ENCODE measurements around the gene LRFN3. TPM values are rescaled to one million over a fixed set of nuclear protein-coding genes. Genes with fewer than 3 reads are reported as not detected.
"Not testable (repeated sequence)": the region's sequence is repeated elsewhere in the genome, so short reads cannot be mapped to it uniquely, and the experiment has no call there.

LRFN3 gene
- total RNA-seq (2012; rRNA removed), result 2.5 and 4.4 TPM in 2 replicates

- H3K4me1 ChIP-seq (ENCODE audit: control insufficient read depth, insufficient read depth, low read length), result peaks cover 28% of the 10 kb centered on the region
- H3K4me3 ChIP-seq (ENCODE audit: low read length), result peak within 1 kb of the TSS; percentile 78
- no peaks in the 10 kb centered on the region for H3K27me3 ChIP-seq (ENCODE audit: control insufficient read depth, insufficient read depth, low read length)
- H3K36me3 ChIP-seq (ENCODE audit: insufficient read depth, low read length), result peaks cover 7% of the 10 kb centered on the region
- peak within 1 kb of the TSS; percentile 88 for H3K4me2 ChIP-seq (ENCODE audit: low read length)
- H3K9ac ChIP-seq (ENCODE audit: low read depth, low read length), result peak within 1 kb of the TSS; percentile 84
- H3K9me3 ChIP-seq (replicated peaks; ENCODE audit: low read length), result no peaks in the 10 kb centered on the region
Observed at GRCh38 chr19:35935911-35936737, at the start of gene LRFN3. Gene LRFN3 (plus strand): TSS chr19:35936374. CDS start chr19:35939426, 3,052 bp downstream.

GRCh38 chr19:35887197-35887596, 49.0 kb upstream of the LRFN3 start:
- H3K36me3 ChIP-seq (ENCODE audit: insufficient read depth, low read length), result peaks cover 33% of the 10 kb centered on the region
- H3K9me3 ChIP-seq (replicated peaks; ENCODE audit: low read length), result no peaks in the 10 kb centered on the region
- H3K4me3 ChIP-seq (ENCODE audit: low read length), result no peak overlapping the region
- no peaks in the 10 kb centered on the region for H3K27me3 ChIP-seq (ENCODE audit: control insufficient read depth, insufficient read depth, low read length)
- H3K4me2 ChIP-seq (ENCODE audit: low read length), result no peak overlapping the region
- H3K9ac ChIP-seq (ENCODE audit: low read depth, low read length), result no peak overlapping the region
- H3K4me1 ChIP-seq (ENCODE audit: control insufficient read depth, insufficient read depth, low read length), result no peaks in the 10 kb centered on the region

- Histone ChIP-seq H3K4me3 (ENCODE audit: low read length) (no peak overlapping the region), H3K9me3 (replicated peaks; ENCODE audit: low read length) (no peaks in the 10 kb centered on the region), H3K36me3 (ENCODE audit: insufficient read depth, low read length) (peaks cover 42% of the 10 kb centered on the region), H3K9ac (ENCODE audit: low read depth, low read length) (no peak overlapping the region), H3K27me3 (ENCODE audit: control insufficient read depth, insufficient read depth, low read length) (no peaks in the 10 kb centered on the region), H3K4me1 (ENCODE audit: control insufficient read depth, insufficient read depth, low read length) (no peaks in the 10 kb centered on the region), H3K4me2 (ENCODE audit: low read length) (no peak overlapping the region)
Observed at GRCh38 chr19:35888398-35888797, 47.8 kb upstream of the LRFN3 start.

DNA sequence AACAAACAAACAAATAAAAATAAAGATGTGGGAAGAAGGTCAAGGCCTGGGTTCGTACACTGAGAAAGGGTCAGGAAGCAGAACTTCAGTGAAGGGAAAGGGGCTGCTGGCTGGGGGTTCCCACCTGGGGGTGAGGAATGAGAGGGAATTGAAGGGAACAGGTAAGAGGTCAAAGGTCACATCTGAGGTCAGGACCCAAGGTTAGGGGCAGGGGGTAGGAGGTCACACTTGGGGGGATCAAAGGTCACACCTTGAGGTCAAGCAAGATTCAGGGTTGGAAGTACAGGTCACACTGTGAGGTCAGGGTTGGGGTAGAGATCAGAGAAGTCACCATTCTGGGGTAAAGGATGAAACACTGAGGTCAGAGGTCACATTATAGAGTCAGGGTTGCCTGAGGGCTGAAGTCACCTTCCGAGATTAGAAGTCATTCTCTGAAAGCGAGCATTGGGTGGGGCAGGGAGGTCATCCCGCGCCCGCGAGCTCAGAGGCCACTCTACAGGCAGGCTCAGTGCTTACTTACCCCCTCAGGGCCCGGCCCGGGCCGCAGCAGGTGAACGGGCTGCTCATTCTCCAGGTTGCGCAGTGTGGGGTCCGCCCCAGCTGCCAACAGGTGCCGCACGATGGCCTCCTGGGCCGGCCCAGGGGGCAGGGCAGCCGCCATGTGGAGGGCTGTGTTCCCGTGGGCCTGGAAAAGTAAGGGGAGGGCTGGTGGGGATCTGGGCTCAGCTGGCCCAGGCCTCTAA, 46.6 kb upstream of the LRFN3 start:
- peaks cover 46% of the 10 kb centered on the region for H3K36me3 ChIP-seq (ENCODE audit: insufficient read depth, low read length)
- no peak overlapping the region for H3K4me3 ChIP-seq (ENCODE audit: low read length)
- H3K9me3 ChIP-seq (replicated peaks; ENCODE audit: low read length), result no peaks in the 10 kb centered on the region
- H3K9ac ChIP-seq (ENCODE audit: low read depth, low read length), result no peak overlapping the region
- no peak overlapping the region for H3K4me2 ChIP-seq (ENCODE audit: low read length)
- no peaks in the 10 kb centered on the region for H3K4me1 ChIP-seq (ENCODE audit: control insufficient read depth, insufficient read depth, low read length)
- no peaks in the 10 kb centered on the region for H3K27me3 ChIP-seq (ENCODE audit: control insufficient read depth, insufficient read depth, low read length)

DNA sequence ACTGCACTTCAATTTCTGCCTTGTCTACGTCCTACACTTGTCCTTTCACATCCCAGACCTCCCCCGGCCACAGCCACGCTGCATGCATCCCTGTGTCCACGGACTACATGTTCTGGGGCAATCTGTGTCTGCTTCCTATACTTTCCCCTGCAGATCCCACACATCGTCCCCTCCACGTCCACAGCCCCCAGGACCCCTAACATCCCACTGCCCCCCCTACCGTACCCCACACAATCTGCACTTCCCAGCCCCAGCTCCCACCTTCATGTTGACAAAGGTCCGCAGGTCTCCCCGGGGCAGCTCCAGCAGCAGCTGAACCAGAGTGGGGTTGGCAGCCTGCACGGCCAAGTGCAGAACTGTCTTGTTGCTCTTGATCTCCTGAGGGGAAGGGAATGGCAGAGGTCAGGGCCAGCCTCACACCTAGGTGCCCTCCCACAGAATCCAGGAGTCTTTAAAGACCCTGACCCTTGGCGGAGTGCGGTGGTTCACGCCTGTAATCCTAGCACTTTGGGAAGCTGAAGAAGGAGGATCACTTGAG, 46.0 kb upstream of the LRFN3 start:
- H3K27me3 ChIP-seq (ENCODE audit: control insufficient read depth, insufficient read depth, low read length), result no peaks in the 10 kb centered on the region
- H3K9ac ChIP-seq (ENCODE audit: low read depth, low read length), result no peak overlapping the region
- H3K36me3 ChIP-seq (ENCODE audit: insufficient read depth, low read length), result peaks cover 46% of the 10 kb centered on the region
- no peaks in the 10 kb centered on the region for H3K4me1 ChIP-seq (ENCODE audit: control insufficient read depth, insufficient read depth, low read length)
- H3K4me3 ChIP-seq (ENCODE audit: low read length), result no peak overlapping the region
- H3K9me3 ChIP-seq (replicated peaks; ENCODE audit: low read length), result no peaks in the 10 kb centered on the region
- H3K4me2 ChIP-seq (ENCODE audit: low read length), result no peak overlapping the region

DNA sequence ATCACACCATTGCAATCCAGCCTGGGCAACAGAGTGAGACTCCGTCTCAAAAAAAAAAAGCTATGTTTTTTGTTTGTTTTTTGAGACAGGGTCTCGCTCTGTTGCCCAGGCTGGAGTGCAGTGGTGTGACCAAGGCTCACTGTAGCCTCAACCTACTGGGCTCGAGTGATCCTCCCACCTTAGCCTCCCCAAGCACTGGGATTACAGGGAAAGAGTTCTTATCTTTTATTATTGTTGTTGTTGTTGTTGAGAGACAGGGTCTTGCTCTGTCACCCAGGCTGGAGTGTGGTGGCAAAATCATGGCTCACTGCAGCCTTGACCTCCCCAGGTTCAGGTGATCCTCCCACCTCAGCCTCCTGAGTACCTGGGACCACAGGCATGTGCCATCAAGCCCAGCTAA, 44.4 kb upstream of the LRFN3 start:
- H3K27me3 ChIP-seq (ENCODE audit: control insufficient read depth, insufficient read depth, low read length); H3K4me3 ChIP-seq (ENCODE audit: low read length); H3K9me3 ChIP-seq (replicated peaks; ENCODE audit: low read length); H3K4me1 ChIP-seq (ENCODE audit: control insufficient read depth, insufficient read depth, low read length); H3K4me2 ChIP-seq (ENCODE audit: low read length); H3K9ac ChIP-seq (ENCODE audit: low read depth, low read length): not testable (repeated sequence)
- H3K36me3 ChIP-seq (ENCODE audit: insufficient read depth, low read length), result peaks cover 55% of the 10 kb centered on the region

DNA sequence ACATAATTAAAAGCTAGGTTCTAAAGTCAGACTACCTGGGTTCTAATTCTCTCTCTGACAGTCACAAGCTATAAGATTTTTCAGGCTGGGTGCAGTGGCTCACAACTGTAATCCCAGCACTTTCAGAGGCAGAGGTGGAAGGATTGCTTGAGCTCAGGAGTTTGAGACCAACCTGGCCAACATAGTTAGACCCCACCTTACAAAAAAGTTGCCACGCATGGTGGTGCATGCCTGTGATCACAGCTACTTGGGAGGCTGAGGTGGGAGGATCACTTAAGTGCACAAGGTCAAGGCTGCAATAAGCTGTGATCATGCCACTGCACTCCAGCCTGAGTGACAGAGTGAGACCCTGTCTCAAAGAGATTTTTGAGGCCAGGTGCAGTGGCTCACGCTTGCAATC, 41.8 kb upstream of the LRFN3 start:
- Histone ChIP-seq H3K36me3 (ENCODE audit: insufficient read depth, low read length) (peaks cover 41% of the 10 kb centered on the region), H3K4me2 (ENCODE audit: low read length) (no peak overlapping the region)

GRCh38 chr19:35895911-35896642, 40.1 kb upstream of the LRFN3 start:
- peaks cover 33% of the 10 kb centered on the region for H3K36me3 ChIP-seq (ENCODE audit: insufficient read depth, low read length)
- no peaks in the 10 kb centered on the region for H3K27me3 ChIP-seq (ENCODE audit: control insufficient read depth, insufficient read depth, low read length)
- H3K4me1 ChIP-seq (ENCODE audit: control insufficient read depth, insufficient read depth, low read length), result peaks cover 15% of the 10 kb centered on the region
- no peaks in the 10 kb centered on the region for H3K9me3 ChIP-seq (replicated peaks; ENCODE audit: low read length)
- H3K4me3 ChIP-seq (ENCODE audit: low read length), result no peak overlapping the region
- H3K9ac ChIP-seq (ENCODE audit: low read depth, low read length), result no peak overlapping the region
- no peak overlapping the region for H3K4me2 ChIP-seq (ENCODE audit: low read length)

More for the DNA sequence above, 41.8 kb upstream of the LRFN3 start:
- no peak overlapping the region for H3K4me3 ChIP-seq (ENCODE audit: low read length)
- no peak overlapping the region for H3K9ac ChIP-seq (ENCODE audit: low read depth, low read length)
- peaks cover 9% of the 10 kb centered on the region for H3K4me1 ChIP-seq (ENCODE audit: control insufficient read depth, insufficient read depth, low read length)
- H3K27me3 ChIP-seq (ENCODE audit: control insufficient read depth, insufficient read depth, low read length), result no peaks in the 10 kb centered on the region
- H3K9me3 ChIP-seq (replicated peaks; ENCODE audit: low read length), result no peaks in the 10 kb centered on the region

DNA sequence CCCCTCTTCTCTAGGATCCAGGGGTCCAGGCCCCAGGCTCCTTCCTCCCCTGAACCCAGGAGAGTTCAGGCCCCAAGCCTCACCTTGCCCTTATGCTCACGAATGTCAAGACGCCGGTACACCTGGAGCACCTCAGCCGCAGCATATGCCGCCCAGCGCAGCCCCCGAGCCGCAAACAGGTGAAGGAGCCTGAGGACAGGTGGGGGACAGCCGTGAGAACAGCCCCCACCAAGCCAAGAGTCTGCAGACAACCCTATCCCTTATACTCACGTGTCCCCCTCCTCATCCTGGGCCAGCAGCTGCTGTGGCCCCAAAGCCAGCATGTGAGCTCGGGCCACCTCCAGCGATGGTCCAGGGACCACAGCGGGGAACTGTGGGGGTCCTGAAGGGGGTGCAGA, 39.5 kb upstream of the LRFN3 start:
- Histone ChIP-seq H3K4me2 (ENCODE audit: low read length) (no peak overlapping the region), H3K9ac (ENCODE audit: low read depth, low read length) (no peak overlapping the region), H3K27me3 (ENCODE audit: control insufficient read depth, insufficient read depth, low read length) (no peaks in the 10 kb centered on the region), H3K9me3 (replicated peaks; ENCODE audit: low read length) (no peaks in the 10 kb centered on the region), H3K4me3 (ENCODE audit: low read length) (no peak overlapping the region), H3K36me3 (ENCODE audit: insufficient read depth, low read length) (peaks cover 31% of the 10 kb centered on the region), H3K4me1 (ENCODE audit: control insufficient read depth, insufficient read depth, low read length) (peaks cover 20% of the 10 kb centered on the region)

GRCh38 chr19:35897706-35898451, 38.3 kb upstream of the LRFN3 start:
- H3K27me3 ChIP-seq (ENCODE audit: control insufficient read depth, insufficient read depth, low read length), result no peaks in the 10 kb centered on the region
- peak overlapping the region; percentile 93 for H3K4me3 ChIP-seq (ENCODE audit: low read length)
- no peaks in the 10 kb centered on the region for H3K9me3 ChIP-seq (replicated peaks; ENCODE audit: low read length)
- peaks cover 26% of the 10 kb centered on the region for H3K36me3 ChIP-seq (ENCODE audit: insufficient read depth, low read length)
- peaks cover 33% of the 10 kb centered on the region for H3K4me1 ChIP-seq (ENCODE audit: control insufficient read depth, insufficient read depth, low read length)
- peak overlapping the region; percentile 99 for H3K4me2 ChIP-seq (ENCODE audit: low read length)
- peak overlapping the region; percentile 90 for H3K9ac ChIP-seq (ENCODE audit: low read depth, low read length)

DNA sequence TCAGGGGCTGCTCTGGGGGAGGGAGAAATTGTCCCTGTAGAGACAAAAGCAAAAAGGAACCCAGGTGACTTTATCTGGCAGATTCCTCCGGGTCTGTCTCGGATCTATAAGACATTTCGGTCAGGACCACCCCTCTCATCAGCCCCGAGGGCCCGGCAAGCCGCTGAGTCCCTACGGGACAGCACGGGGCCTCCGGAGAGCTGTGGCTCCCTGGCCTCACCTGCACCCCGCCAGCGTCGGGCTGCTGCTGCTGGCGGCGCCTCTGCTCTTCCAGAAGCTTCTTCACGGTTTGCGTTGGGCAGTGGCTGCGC, 37.7 kb upstream of the LRFN3 start:
- Histone ChIP-seq H3K4me1 (ENCODE audit: control insufficient read depth, insufficient read depth, low read length) (peaks cover 38% of the 10 kb centered on the region), H3K36me3 (ENCODE audit: insufficient read depth, low read length) (peaks cover 22% of the 10 kb centered on the region), H3K4me2 (ENCODE audit: low read length) (peak overlapping the region; percentile 99), H3K9ac (ENCODE audit: low read depth, low read length) (peak overlapping the region; percentile 90), H3K9me3 (replicated peaks; ENCODE audit: low read length) (no peaks in the 10 kb centered on the region), H3K27me3 (ENCODE audit: control insufficient read depth, insufficient read depth, low read length) (no peaks in the 10 kb centered on the region), H3K4me3 (ENCODE audit: low read length) (peak overlapping the region; percentile 93)

Data from skeletal muscle satellite cell (primary cell).